HFFc6 (cell line): ENCODE data around the gene MIA2. TPM values are rescaled to one million over a fixed set of nuclear protein-coding genes. Genes with fewer than 3 reads are reported as not detected.

Experiments used
- DNase-seq: peaks from one replicate; pipeline ENCODE4 v3.0.0-alpha.2; 2018
- H3K27ac Mint-ChIP-seq: 2 replicates; pipeline ENCODE4 v1.8.0; 2020; ENCODE audit warnings: mild to moderate bottlenecking, mixed read lengths
- H3K27me3 Mint-ChIP-seq: 2 replicates; pipeline ENCODE4 v1.8.0; 2021; ENCODE audit warnings: mild to moderate bottlenecking, moderate library complexity, mixed read lengths; ENCODE audit not compliant: insufficient read depth
- H3K36me3 Mint-ChIP-seq: 2 replicates; pipeline ENCODE4 v1.8.0; 2021; ENCODE audit warnings: low read depth, mixed read lengths
- H3K4me1 Mint-ChIP-seq: 2 replicates; pipeline ENCODE4 v1.8.0; 2020; ENCODE audit warnings: low read depth, mixed read lengths
- H3K4me3 Mint-ChIP-seq: 2 replicates; pipeline ENCODE4 v1.8.0; 2020; ENCODE audit warnings: mild to moderate bottlenecking, moderate library complexity, mixed read lengths
- H3K9me3 Mint-ChIP-seq: 2 replicates; pipeline ENCODE4 v1.8.0; 2020; ENCODE audit warnings: mild to moderate bottlenecking, mixed read lengths
- CTCF ChIP-seq: fragments of 200-600 bp; sonication (generic); IDR thresholded peaks from 2 replicates; pipeline ENCODE4 v1.5.0; 2021; ENCODE audit warnings: antibody characterized with exemption, mild to moderate bottlenecking
- total RNA-seq, 6 experiments: library from RNA; stranded (reverse); fragmentation: NEBNext Ultra II Directional; extraction: Animal tissue kit (Norgen Biotek cat#: 25700); gene quantifications; 2 replicates in 1 of 6; 3 replicates in 5 of 6; pipeline ENCODE4 v1.2.3, GENCODE V29; 2021

The MIA2 gene
- total RNA-seq, 6 experiments from 2014 or later = 11.5 to 16.3 (median 13.0) TPM

DNA sequence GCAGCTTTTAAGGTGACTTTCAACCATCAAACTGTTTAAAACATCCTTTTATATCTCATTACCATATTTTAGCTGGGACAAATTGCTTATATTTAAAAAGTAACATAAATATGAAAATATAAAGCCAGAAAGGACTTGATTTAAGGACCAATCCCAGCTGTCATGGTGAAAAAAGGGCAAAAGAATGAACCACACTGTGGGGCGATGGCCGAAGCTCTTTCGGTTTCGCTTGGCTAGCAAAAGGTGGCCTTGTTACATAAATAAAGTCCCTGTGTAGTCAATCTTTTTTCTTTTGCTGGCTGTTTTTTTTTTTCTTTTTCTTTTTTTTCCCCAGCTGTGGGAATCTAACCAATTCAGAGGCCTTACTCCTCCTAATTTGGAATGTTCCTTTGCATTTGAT lies 147.7 kb downstream of the MIA2 start:
- no peak for TF ChIP-seq CTCF
- H3K9me3 Mint-ChIP-seq = no peaks in the 10 kb centered on the region
- H3K4me1 Mint-ChIP-seq = peaks cover 26% of the 10 kb centered on the region
- H3K4me3 Mint-ChIP-seq = no peak overlapping the region
- H3K27ac Mint-ChIP-seq = no peak overlapping the region
- H3K27me3 Mint-ChIP-seq = no peaks in the 10 kb centered on the region
- no peaks in the 10 kb centered on the region for H3K36me3 Mint-ChIP-seq
- no peak for DNase-seq

DNA sequence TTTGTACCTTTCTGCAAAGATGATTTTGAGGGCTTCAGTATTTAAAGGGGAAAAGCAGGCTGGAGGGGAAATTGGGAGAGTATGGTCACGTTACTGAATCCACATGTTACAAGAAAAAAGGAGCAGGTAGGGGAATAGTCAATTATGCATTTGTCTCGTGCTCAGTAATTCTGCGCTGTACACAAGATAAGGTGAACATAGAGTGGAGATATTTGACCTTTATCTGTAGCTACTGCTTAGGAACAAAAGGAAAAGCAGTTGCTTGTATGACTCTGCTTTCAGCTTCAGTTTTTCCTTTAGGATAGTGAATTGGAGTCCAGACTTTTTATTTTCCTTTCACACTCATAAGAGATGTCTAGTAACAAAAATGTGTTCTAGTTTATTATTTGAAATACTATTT lies 148.7 kb downstream of the MIA2 start:
- TF ChIP-seq CTCF = no peak
- no peaks in the 10 kb centered on the region for H3K27me3 Mint-ChIP-seq
- H3K27ac Mint-ChIP-seq = no peak overlapping the region
- H3K4me3 Mint-ChIP-seq = no peak overlapping the region
- H3K4me1 Mint-ChIP-seq = peaks cover 15% of the 10 kb centered on the region
- no peak for DNase-seq
- H3K9me3 Mint-ChIP-seq = no peaks in the 10 kb centered on the region
- H3K36me3 Mint-ChIP-seq = no peaks in the 10 kb centered on the region

DNA sequence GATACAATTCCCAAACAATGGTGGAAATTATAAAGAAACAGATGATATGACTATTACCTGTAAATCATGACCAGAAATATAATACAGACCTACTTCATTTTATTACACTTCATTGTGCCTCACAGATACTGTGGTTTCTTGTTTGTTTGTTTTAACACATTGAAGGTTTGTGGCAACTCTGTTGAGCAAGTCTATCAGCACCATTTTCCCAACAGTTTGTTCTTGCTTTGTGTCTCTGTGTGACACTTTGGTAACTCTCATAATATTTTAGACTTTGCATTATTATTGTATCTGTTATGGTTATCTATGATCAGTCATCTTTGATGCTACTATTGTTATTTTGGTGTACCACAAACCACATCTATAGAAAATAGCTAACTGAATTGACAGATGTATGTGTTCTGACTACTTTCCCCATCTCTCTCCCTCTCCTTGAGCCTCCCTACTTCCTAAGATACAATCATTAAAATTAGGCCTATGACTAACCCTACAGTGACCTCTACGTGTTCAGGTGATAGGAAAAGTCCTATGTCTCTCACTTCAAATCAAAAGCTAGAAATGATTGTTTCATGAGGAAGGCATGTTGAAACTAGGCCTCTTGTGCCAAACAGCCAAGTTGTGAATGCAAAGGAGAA lies 149.4 kb downstream of the MIA2 start:
- H3K36me3 Mint-ChIP-seq = no peaks in the 10 kb centered on the region
- no peak overlapping the region for H3K4me3 Mint-ChIP-seq
- DNase-seq = no peak
- no peak for TF ChIP-seq CTCF
- peaks cover 8% of the 10 kb centered on the region for H3K4me1 Mint-ChIP-seq
- H3K27me3 Mint-ChIP-seq = no peaks in the 10 kb centered on the region
- H3K9me3 Mint-ChIP-seq = no peaks in the 10 kb centered on the region
- no peak overlapping the region for H3K27ac Mint-ChIP-seq

DNA sequence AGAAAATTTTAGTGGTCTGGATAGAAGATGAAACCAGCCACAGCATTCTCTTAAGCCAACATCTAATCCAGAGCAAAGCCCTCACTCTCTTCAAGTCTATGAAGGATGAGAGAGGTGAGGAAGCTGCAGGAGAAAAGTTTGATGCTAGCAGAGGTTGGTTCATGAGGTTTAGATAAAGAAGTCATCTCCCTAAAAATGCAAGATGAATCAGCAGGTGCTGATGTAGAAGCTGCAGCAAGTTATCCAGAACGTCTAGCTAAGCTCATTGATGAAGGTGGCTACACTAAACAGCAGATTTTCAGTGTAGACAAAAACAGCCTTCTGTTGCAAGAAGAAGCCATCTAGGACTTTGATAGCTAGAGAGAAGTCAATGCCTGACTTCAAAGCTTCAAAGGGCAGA lies 150.0 kb downstream of the MIA2 start:
- peaks cover 5% of the 10 kb centered on the region; the same call in 1 of the 2 replicates for H3K4me1 Mint-ChIP-seq
- no peaks in the 10 kb centered on the region for H3K27me3 Mint-ChIP-seq
- H3K27ac Mint-ChIP-seq = no peak overlapping the region
- H3K4me3 Mint-ChIP-seq = no peak overlapping the region
- TF ChIP-seq CTCF = no peak
- no peak for DNase-seq
- H3K36me3 Mint-ChIP-seq = no peaks in the 10 kb centered on the region
- H3K9me3 Mint-ChIP-seq = no peaks in the 10 kb centered on the region

DNA sequence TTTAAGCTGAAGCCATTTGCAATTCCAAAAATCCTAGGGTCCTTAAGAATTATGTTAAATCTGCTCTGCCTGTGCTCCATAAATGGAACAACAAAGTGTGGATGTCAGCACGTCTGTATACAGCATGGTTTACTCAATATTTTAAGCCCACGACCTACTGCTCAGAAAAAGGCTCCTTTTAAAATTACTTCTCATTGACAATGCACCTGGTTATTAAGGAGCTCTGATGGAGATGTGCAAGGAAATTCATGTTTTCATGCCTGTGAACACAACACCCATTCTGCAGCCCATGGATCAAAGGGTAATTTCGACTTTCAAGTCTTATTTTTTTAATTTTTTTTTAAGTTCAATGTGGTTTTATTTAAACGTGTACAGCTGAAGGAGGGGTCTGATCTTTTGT lies 150.5 kb downstream of the MIA2 start:
- no peaks in the 10 kb centered on the region for H3K9me3 Mint-ChIP-seq
- DNase-seq = no peak
- H3K36me3 Mint-ChIP-seq = no peaks in the 10 kb centered on the region
- peaks cover 9% of the 10 kb centered on the region for H3K4me1 Mint-ChIP-seq
- H3K27ac Mint-ChIP-seq = no peak overlapping the region
- TF ChIP-seq CTCF = no peak
- no peaks in the 10 kb centered on the region for H3K27me3 Mint-ChIP-seq
- no peak overlapping the region for H3K4me3 Mint-ChIP-seq

GRCh38 chr14:39393289-39393688 lies 159.6 kb downstream of the MIA2 start:
- no peak overlapping the region for H3K27ac Mint-ChIP-seq
- no peak overlapping the region for H3K4me3 Mint-ChIP-seq
- H3K27me3 Mint-ChIP-seq = no peaks in the 10 kb centered on the region
- H3K9me3 Mint-ChIP-seq = no peaks in the 10 kb centered on the region
- peaks cover 4% of the 10 kb centered on the region; the same call in 1 of the 2 replicates for H3K36me3 Mint-ChIP-seq
- DNase-seq = no peak
- H3K4me1 Mint-ChIP-seq = peaks cover 31% of the 10 kb centered on the region
- no peak for TF ChIP-seq CTCF
